Psoas muscle (tissue), 8 donors: Measurements from ENCODE around the gene PTPRG. TPM values are rescaled to one million over a fixed set of nuclear protein-coding genes. Genes with fewer than 3 reads are reported as not detected.

ENCODE experiments used
- ATAC-seq, 4 donors: fragments of 200-7000 bp; cut with Tn5 transposase; one replicate each; pipeline ENCODE4 v1.9.1; 2020; ENCODE audit warnings: moderate library complexity in 3 of 4, mild to moderate bottlenecking in 2 of 4
- DNase-seq, 2 donors: peaks; one replicate each; pipeline ENCODE4 v3.0.0-alpha.2; 2020
- H3K27ac ChIP-seq: fragments of 200-600 bp; one replicate; pipeline ENCODE4 v1.8.0; 2022
- H3K27me3 ChIP-seq, 3 donors: fragments of 200-600 bp in 1 of 3; one replicate each; pipeline versions ENCODE4 v1.6.1 to v1.8.0; 2013 to 2022; ENCODE audit warnings: low read length in 2 of 3, mild to moderate bottlenecking in 2 of 3, moderate library complexity in 1 of 3; ENCODE audit not compliant: insufficient read depth in 3 of 3
- H3K36me3 ChIP-seq, 2 donors: fragments of 200-600 bp in 1 of 2; one replicate each; pipeline versions ENCODE4 v1.6.1 to v1.8.0; 2013 to 2022; ENCODE audit warnings: low read depth in 1 of 2, mild to moderate bottlenecking in 1 of 2, moderate library complexity in 1 of 2; ENCODE audit not compliant: insufficient read depth in 1 of 2
- H3K4me1 ChIP-seq: fragments of 200-600 bp; one replicate; pipeline ENCODE4 v1.8.0; 2022
- H3K4me3 ChIP-seq: fragments of 200-600 bp; one replicate; pipeline ENCODE4 v1.8.0; 2022; ENCODE audit warnings: mild to moderate bottlenecking
- H3K9me3 ChIP-seq: fragments of 200-600 bp; one replicate; pipeline ENCODE4 v1.8.0; 2022
- CTCF ChIP-seq: fragments of 200-600 bp; IDR thresholded peaks from one replicate; pipeline ENCODE4 v1.8.0; 2022; ENCODE audit warnings: antibody characterized with exemption
- WGBS, 3 donors: extraction: QIAGEN DNeasy Blood & Tissue Kit; methylation state at CpG; one replicate each; pipeline versions ENCODE4 v1.1.6 to v1.1.7; 2013; 5-methylcytosine and 5-hydroxymethylcytosine counted together
- intact Hi-C, 2 donors: fragments of 100-400 bp; cut with DNase I; formaldehyde crosslinking; loops; one replicate each; pipeline versions ENCODE4 v1.11.0 to v1.14.2; 2022
- polyA plus RNA-seq, 3 donors: library from polyadenylated mRNA; stranded (reverse); fragments of 200-250 nt; gene quantifications; one replicate each; pipeline ENCODE4 v1.2.3, GENCODE V29; 2013
- total RNA-seq, 4 donors: library from RNA; stranded (reverse); fragmentation: NEBNext Ultra II Directional in 2 of 4; extraction: Animal tissue kit (Norgen Biotek cat#: 25700) in 2 of 4; gene quantifications; one replicate each; pipeline versions ENCODE4 v1.2.1 to v1.2.4, GENCODE V29; 2021 to 2023
- donor health status: healthy with polysubstance abuse.
- donor health status: DM: no; HTN: no; CAD: no; lungs with moderate emphysema.
- donor health status: Bipolar disorder and iron deficiency.
- donor health status: healthy.
- donor health status: DM: yes; HTN: yes; CAD: no.
- donor health status: DM: no; HTN: no; CAD: no.
- donor health status: DM: no; HTN: no; CAD: no.
- donor health status: DM: yes; HTN: yes; CAD: no.

PTPRG gene
- total and polyA plus RNA-seq, 7 donors: 4.5 to 29.5 (median 12.6) TPM

GRCh38 chr3:61680617-61681016 lies 119.2 kb downstream of the PTPRG start:
- no peak for ATAC-seq
- H3K4me3 ChIP-seq: no peak overlapping the region
- H3K36me3 ChIP-seq: no peaks in the 10 kb centered on the region
- no peak for DNase-seq
- no peak for TF ChIP-seq CTCF
- intact Hi-C loops: loop anchor here in 1 of 2 donors (10.0 kb wide), 1 partner anchor 116 kb away; the partner anchor contains the start of gene PTPRG
- no peaks in the 10 kb centered on the region for H3K9me3 ChIP-seq
- no peak overlapping the region for H3K27ac ChIP-seq
- H3K4me1 ChIP-seq: peaks cover 30% of the 10 kb centered on the region
- no peaks in the 10 kb centered on the region for H3K27me3 ChIP-seq
- WGBS, 3 donors: 94% methylated on average over 3 of the region's 3 CpGs; no CpG with 5 or more reads in 2 of the 3 donors

GRCh38 chr3:61681636-61682035 lies 120.3 kb downstream of the PTPRG start:
- DNase-seq (no peak), ATAC-seq (no peak)
- H3K4me1 ChIP-seq: peaks cover 33% of the 10 kb centered on the region
- no peak for TF ChIP-seq CTCF
- WGBS, 3 donors: 89 to 96% (median 93%) methylated on average over 5 of the region's 5 CpGs
- intact Hi-C loops: loop anchor here in 1 of 2 donors (10.0 kb wide), 1 partner anchor 117 kb away; the partner anchor contains the start of gene PTPRG
- no peak overlapping the region for H3K27ac ChIP-seq
- no peaks in the 10 kb centered on the region for H3K9me3 ChIP-seq
- H3K4me3 ChIP-seq: no peak overlapping the region
- no peaks in the 10 kb centered on the region for H3K36me3 ChIP-seq
- H3K27me3 ChIP-seq: no peaks in the 10 kb centered on the region

- WGBS, 3 donors: 44 to 65% (median 54%) methylated on average over 10 of the region's 10 CpGs
- DNase-seq (no peak), ATAC-seq (peak; percentile 26 to 61 (median 54))
- H3K36me3 ChIP-seq: no peaks in the 10 kb centered on the region
- peaks cover 36% of the 10 kb centered on the region for H3K4me1 ChIP-seq
- peak overlapping the region; percentile 21 for H3K27ac ChIP-seq
- H3K9me3 ChIP-seq: no peaks in the 10 kb centered on the region
- intact Hi-C loops: loop anchor here in 1 of 2 donors (10.0 kb wide), 1 partner anchor 118 kb away; the partner anchor contains the start of gene PTPRG
- no peaks in the 10 kb centered on the region for H3K27me3 ChIP-seq
- H3K4me3 ChIP-seq: no peak overlapping the region
- no peak for TF ChIP-seq CTCF
Measured at GRCh38 chr3:61682671-61683548, 121.5 kb downstream of the PTPRG start.

- 60 to 81% (median 61%) methylated on average over 11 of the region's 11 CpGs for WGBS, 3 donors
- DNase-seq: no peak
- H3K4me1 ChIP-seq: peaks cover 44% of the 10 kb centered on the region
- no peaks in the 10 kb centered on the region for H3K9me3 ChIP-seq
- no peaks in the 10 kb centered on the region for H3K36me3 ChIP-seq
- intact Hi-C loops: loop anchor here in 1 of 2 donors (10.0 kb wide), 1 partner anchor 119 kb away; the partner anchor contains the start of gene PTPRG
- peak in 3 of 4 donors; percentile 2 to 41 (median 40) for ATAC-seq
- H3K27ac ChIP-seq: peak overlapping the region; percentile 21
- no peak for TF ChIP-seq CTCF
- no peak overlapping the region for H3K4me3 ChIP-seq
- H3K27me3 ChIP-seq: no peaks in the 10 kb centered on the region
Measured at GRCh38 chr3:61683549-61684236, 122.3 kb downstream of the PTPRG start.
